NT2/D1 (cell line): ENCODE data around the gene G2E3.
"Not testable (repeated sequence)": the region's sequence is repeated elsewhere in the genome, so short reads cannot be mapped to it uniquely, and the experiment has no call there.

ENCODE experiments used
- DNase-seq: peaks from one replicate; pipeline ENCODE4 v3.0.0-alpha.2; 2011; ENCODE audit warnings: low read depth, low spot score
- H3K27me3 ChIP-seq: 2 replicates; pipeline ENCODE4 v1.6.0; 2011; ENCODE audit warnings: mild to moderate bottlenecking; ENCODE audit not compliant: insufficient read length, insufficient read depth
- H3K36me3 ChIP-seq: 2 replicates; pipeline ENCODE4 v1.6.1; 2011; ENCODE audit warnings: mild to moderate bottlenecking, low read length, mixed read lengths; ENCODE audit not compliant: insufficient read depth, insufficient read length
- H3K4me1 ChIP-seq: 2 replicates; pipeline ENCODE4 v1.5.1; 2011; ENCODE audit not compliant: insufficient read depth, insufficient read length
- H3K4me3 ChIP-seq: 2 replicates; pipeline ENCODE4 v1.5.1; 2011; ENCODE audit warnings: low read depth; ENCODE audit not compliant: insufficient read length
- H3K9ac ChIP-seq: 2 replicates; pipeline ENCODE4 v1.6.0; 2011; ENCODE audit warnings: low read depth; ENCODE audit not compliant: insufficient read length
- H3K9me3 ChIP-seq: 2 replicates; pipeline ENCODE4 v1.5.1; 2011; ENCODE audit warnings: mild to moderate bottlenecking, low read length; ENCODE audit not compliant: insufficient read depth
- SUZ12 ChIP-seq: IDR thresholded peaks from 2 replicates; pipeline ENCODE4 v1.6.1; 2011; ENCODE audit not compliant: insufficient read length, insufficient read depth; ENCODE audit errors: extremely low read depth
- YY1 ChIP-seq: IDR thresholded peaks from 2 replicates; pipeline ENCODE4 v1.6.1; 2011; ENCODE audit not compliant: insufficient read length, insufficient read depth
- ZNF274 ChIP-seq: IDR thresholded peaks from 2 replicates; pipeline ENCODE4 v1.6.1; 2011; ENCODE audit warnings: mild to moderate bottlenecking, low read depth, low read length

The G2E3 gene

GRCh38 chr14:30573966-30574365 is 15.0 kb downstream of the G2E3 start:
- Histone ChIP-seq H3K9me3 (no peaks in the 10 kb centered on the region), H3K27me3 (no peaks in the 10 kb centered on the region), H3K4me1 (no peaks in the 10 kb centered on the region), H3K36me3 (no peaks in the 10 kb centered on the region), H3K4me3 (no peak overlapping the region), H3K9ac (no peak overlapping the region)
- DNase-seq: no peak
- no peak for TF ChIP-seq YY1
- no peak for TF ChIP-seq SUZ12
- no peak for TF ChIP-seq ZNF274

- H3K4me3 ChIP-seq, H3K9ac ChIP-seq, H3K27me3 ChIP-seq, DNase-seq, H3K36me3 ChIP-seq, H3K9me3 ChIP-seq, H3K4me1 ChIP-seq: not testable (repeated sequence)
These were observed 15.8 kb downstream of the G2E3 start for GRCh38 chr14:30574777-30575176.

GRCh38 chr14:30576333-30576732 is 17.4 kb downstream of the G2E3 start:
- not testable (repeated sequence) for H3K4me1 ChIP-seq, H3K9me3 ChIP-seq, DNase-seq, H3K27me3 ChIP-seq, H3K9ac ChIP-seq, H3K36me3 ChIP-seq, H3K4me3 ChIP-seq

- H3K4me1 ChIP-seq: no peaks in the 10 kb centered on the region
- peaks cover 28% of the 10 kb centered on the region for H3K9me3 ChIP-seq
- no peak for TF ChIP-seq SUZ12
- no peak for TF ChIP-seq ZNF274
- TF ChIP-seq YY1: no peak
- no peaks in the 10 kb centered on the region for H3K27me3 ChIP-seq
- DNase-seq: no peak
- no peak overlapping the region for H3K4me3 ChIP-seq
- H3K36me3 ChIP-seq: peaks cover 5% of the 10 kb centered on the region
- no peak overlapping the region for H3K9ac ChIP-seq
These were observed 21.8 kb downstream of the G2E3 start for GRCh38 chr14:30580616-30581282.

GRCh38 chr14:30581283-30581625 is 22.3 kb downstream of the G2E3 start:
- DNase-seq: no peak
- Histone ChIP-seq H3K27me3 (no peaks in the 10 kb centered on the region), H3K9me3 (peaks cover 28% of the 10 kb centered on the region), H3K9ac (no peak overlapping the region), H3K36me3 (peaks cover 9% of the 10 kb centered on the region), H3K4me3 (no peak overlapping the region), H3K4me1 (no peaks in the 10 kb centered on the region)
- TF ChIP-seq YY1 (no peak), ZNF274 (no peak), SUZ12 (no peak)

GRCh38 chr14:30582376-30582775 is 23.4 kb downstream of the G2E3 start:
- Histone ChIP-seq H3K9ac (no peak overlapping the region), H3K4me1 (no peaks in the 10 kb centered on the region), H3K27me3 (no peaks in the 10 kb centered on the region), H3K4me3 (no peak overlapping the region), H3K9me3 (peaks cover 28% of the 10 kb centered on the region), H3K36me3 (peaks cover 13% of the 10 kb centered on the region)
- no peak for DNase-seq
- TF ChIP-seq SUZ12 (no peak), ZNF274 (no peak), YY1 (no peak)

- Histone ChIP-seq H3K9me3 (peaks cover 28% of the 10 kb centered on the region), H3K4me3 (no peak overlapping the region), H3K36me3 (peaks cover 21% of the 10 kb centered on the region), H3K27me3 (no peaks in the 10 kb centered on the region), H3K9ac (no peak overlapping the region), H3K4me1 (no peaks in the 10 kb centered on the region)
- TF ChIP-seq SUZ12 (no peak), ZNF274 (no peak), YY1 (no peak)
- DNase-seq: no peak
These were observed 25.2 kb downstream of the G2E3 start for GRCh38 chr14:30584058-30584630.

- Histone ChIP-seq H3K4me1 (no peaks in the 10 kb centered on the region), H3K4me3 (no peak overlapping the region), H3K9ac (no peak overlapping the region), H3K9me3 (peaks cover 28% of the 10 kb centered on the region), H3K27me3 (no peaks in the 10 kb centered on the region), H3K36me3 (peaks cover 31% of the 10 kb centered on the region)
- no peak for DNase-seq
- TF ChIP-seq SUZ12 (no peak), ZNF274 (no peak), YY1 (no peak)
These were observed 26.2 kb downstream of the G2E3 start for GRCh38 chr14:30585204-30585603.
